ENCODE measurements around the gene TST.
A peak's percentile ranks its signal among the peaks of the same experiment; 100 is the strongest.

Gene TST

DNA sequence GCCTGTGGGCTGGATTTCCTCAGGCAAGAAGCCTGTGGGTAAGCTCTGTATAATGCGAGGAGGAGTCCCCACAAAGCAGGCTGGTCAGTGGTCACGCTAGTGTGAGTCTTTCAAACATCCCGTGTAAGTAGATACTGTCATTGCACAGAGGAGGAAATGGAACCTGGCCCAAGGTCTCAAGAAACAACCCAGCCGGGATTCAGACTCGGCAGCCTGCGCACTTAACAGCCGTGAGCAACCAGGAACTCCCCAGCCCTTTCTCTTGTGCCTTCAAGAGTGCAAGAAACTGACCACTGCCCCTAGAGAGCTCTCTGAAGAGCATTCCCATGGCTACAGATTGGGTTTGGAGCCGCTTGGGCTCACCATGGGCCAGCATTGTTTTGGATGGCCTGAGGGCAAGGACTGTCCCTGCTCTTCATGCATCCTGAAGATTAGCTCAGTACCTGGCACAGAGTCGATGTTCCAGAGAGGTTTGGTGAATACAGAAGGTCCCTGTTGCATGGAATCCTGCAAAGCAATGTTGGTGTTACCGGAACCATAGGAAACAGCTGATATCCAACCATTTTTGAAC, 6.3 kb upstream of the TST start:
- Histone ChIP-seq H2BK120ac (ENCODE audit: insufficient read depth, low read length, poor library complexity) (no peak overlapping the region), H3K27me3 (ENCODE audit: insufficient read depth, low read length) (no peaks in the 10 kb centered on the region), H2AK5ac (ENCODE audit: low read length) (no peak overlapping the region), H2BK12ac (ENCODE audit: low read length) (no peak overlapping the region), H2BK5ac (ENCODE audit: low read depth, low read length, poor library complexity) (no peak overlapping the region), H3K23ac (ENCODE audit: low read length) (no peak overlapping the region), H3K79me1 (ENCODE audit: low read length) (no peaks in the 10 kb centered on the region), H3K4ac (ENCODE audit: low read depth, low read length) (no peak overlapping the region), H3K4me2 (ENCODE audit: low read length) (no peak overlapping the region), H3K4me3 (ENCODE audit: low read depth, low read length) (no peak overlapping the region), H3K9me3 (ENCODE audit: insufficient read depth, low read depth, low read length) (no peaks in the 10 kb centered on the region), H3K36me3 (ENCODE audit: control insufficient read depth in 1 of 2, insufficient read depth in 2 of 2, low read length in 2 of 2) (peaks cover 25 to 48% of the 10 kb centered on the region in 2 experiments), H4K91ac (ENCODE audit: low read depth, low read length) (no peak overlapping the region), H3K18ac (ENCODE audit: low read length) (no peak overlapping the region), H3K9ac (ENCODE audit: low read length) (no peak overlapping the region), H3K14ac (ENCODE audit: low read length) (no peak overlapping the region), H4K8ac (ENCODE audit: low read depth, low read length) (no peak overlapping the region), H2AFZ (ENCODE audit: insufficient read depth, low read length, poor library complexity) (no peak overlapping the region), H4K12ac (ENCODE audit: low read depth, low read length) (no peak overlapping the region), H3K27ac (ENCODE audit: low read depth, low read length) (no peak overlapping the region), H3K4me1 (ENCODE audit: control insufficient read depth in 1 of 2, insufficient read depth in 2 of 2, low read length in 2 of 2) (peaks cover 0 to 5% of the 10 kb centered on the region in 2 experiments), H3K79me2 (ENCODE audit: control insufficient read depth, insufficient read depth, low read length, poor library complexity) (no peaks in the 10 kb centered on the region)
- peak; percentile 60 to 75 for DNase-seq
- WGBS (ENCODE audit: extremely low coverage, insufficient coverage, insufficient read length): no CpG with 5 or more reads among the region's 10 CpGs

DNA sequence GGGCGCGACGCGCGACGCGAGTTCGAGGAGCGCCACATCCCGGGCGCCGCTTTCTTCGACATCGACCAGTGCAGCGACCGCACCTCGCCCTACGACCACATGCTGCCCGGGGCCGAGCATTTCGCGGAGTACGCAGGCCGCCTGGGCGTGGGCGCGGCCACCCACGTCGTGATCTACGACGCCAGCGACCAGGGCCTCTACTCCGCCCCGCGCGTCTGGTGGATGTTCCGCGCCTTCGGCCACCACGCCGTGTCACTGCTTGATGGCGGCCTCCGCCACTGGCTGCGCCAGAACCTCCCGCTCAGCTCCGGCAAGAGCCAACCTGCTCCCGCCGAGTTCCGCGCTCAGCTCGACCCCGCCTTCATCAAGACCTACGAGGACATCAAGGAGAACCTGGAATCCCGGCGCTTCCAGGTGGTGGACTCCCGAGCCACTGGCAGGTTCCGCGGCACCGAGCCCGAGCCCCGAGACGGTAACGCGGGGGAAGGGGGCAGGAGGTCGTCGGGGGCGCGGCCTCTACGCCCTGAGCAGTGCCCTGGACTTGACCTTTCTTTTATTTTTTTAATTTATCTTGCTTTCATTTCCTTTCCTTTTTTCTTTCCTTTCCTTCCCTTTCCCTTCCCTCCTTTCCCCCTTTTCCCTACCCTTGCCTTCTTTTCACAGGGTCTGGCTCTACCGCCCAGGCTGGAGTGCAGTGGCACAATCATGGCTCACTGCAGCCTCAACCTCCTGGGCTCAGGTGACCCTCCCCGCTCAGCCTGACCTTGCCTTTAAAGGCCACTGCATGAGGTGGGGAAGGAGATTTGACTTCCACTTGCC, 5.3 kb upstream of the TST start:
- H2BK12ac ChIP-seq (ENCODE audit: low read length): no peak overlapping the region
- H3K4ac ChIP-seq (ENCODE audit: low read depth, low read length): no peak overlapping the region
- no peak overlapping the region for H4K8ac ChIP-seq (ENCODE audit: low read depth, low read length)
- H3K27me3 ChIP-seq (ENCODE audit: insufficient read depth, low read length): no peaks in the 10 kb centered on the region
- H3K14ac ChIP-seq (ENCODE audit: low read length): no peak overlapping the region
- H4K12ac ChIP-seq (ENCODE audit: low read depth, low read length): no peak overlapping the region
- H3K9me3 ChIP-seq (ENCODE audit: insufficient read depth, low read depth, low read length): no peaks in the 10 kb centered on the region
- DNase-seq: no peak
- no peak overlapping the region for H3K4me3 ChIP-seq (ENCODE audit: low read depth, low read length)
- no peak overlapping the region for H3K18ac ChIP-seq (ENCODE audit: low read length)
- peaks cover 2 to 8% of the 10 kb centered on the region in 2 experiments for H3K4me1 ChIP-seq (ENCODE audit: control insufficient read depth in 1 of 2, insufficient read depth in 2 of 2, low read length in 2 of 2)
- H3K23ac ChIP-seq (ENCODE audit: low read length): no peak overlapping the region
- peaks cover 4% of the 10 kb centered on the region for H3K79me2 ChIP-seq (ENCODE audit: control insufficient read depth, insufficient read depth, low read length, poor library complexity)
- H3K36me3 ChIP-seq (ENCODE audit: control insufficient read depth in 1 of 2, insufficient read depth in 2 of 2, low read length in 2 of 2): peaks cover 21 to 43% of the 10 kb centered on the region in 2 experiments
- no peak overlapping the region for H3K9ac ChIP-seq (ENCODE audit: low read length)
- no peak overlapping the region for H2BK120ac ChIP-seq (ENCODE audit: insufficient read depth, low read length, poor library complexity)
- no peak overlapping the region for H2BK5ac ChIP-seq (ENCODE audit: low read depth, low read length, poor library complexity)
- H4K91ac ChIP-seq (ENCODE audit: low read depth, low read length): no peak overlapping the region
- H3K79me1 ChIP-seq (ENCODE audit: low read length): peaks cover 3% of the 10 kb centered on the region
- H3K27ac ChIP-seq (ENCODE audit: low read depth, low read length): no peak overlapping the region
- H2AK5ac ChIP-seq (ENCODE audit: low read length): no peak overlapping the region
- H3K4me2 ChIP-seq (ENCODE audit: low read length): no peak overlapping the region
- no CpG with 5 or more reads among the region's 71 CpGs for WGBS (ENCODE audit: extremely low coverage, insufficient coverage, insufficient read length)
- H2AFZ ChIP-seq (ENCODE audit: insufficient read depth, low read length, poor library complexity): no peak overlapping the region

GRCh38 chr22:37023743-37024338, 4.6 kb upstream of the TST start:
- no peaks in the 10 kb centered on the region for H3K9me3 ChIP-seq (ENCODE audit: insufficient read depth, low read depth, low read length)
- no peak overlapping the region for H4K91ac ChIP-seq (ENCODE audit: low read depth, low read length)
- no peak overlapping the region for H2AFZ ChIP-seq (ENCODE audit: insufficient read depth, low read length, poor library complexity)
- peaks cover 7% of the 10 kb centered on the region for H3K79me2 ChIP-seq (ENCODE audit: control insufficient read depth, insufficient read depth, low read length, poor library complexity)
- no peak overlapping the region for H3K4me3 ChIP-seq (ENCODE audit: low read depth, low read length)
- H2BK5ac ChIP-seq (ENCODE audit: low read depth, low read length, poor library complexity): no peak overlapping the region
- peaks cover 15 to 37% of the 10 kb centered on the region in 2 experiments for H3K36me3 ChIP-seq (ENCODE audit: control insufficient read depth in 1 of 2, insufficient read depth in 2 of 2, low read length in 2 of 2)
- no peak overlapping the region for H3K23ac ChIP-seq (ENCODE audit: low read length)
- no peak overlapping the region for H3K14ac ChIP-seq (ENCODE audit: low read length)
- H3K27ac ChIP-seq (ENCODE audit: low read depth, low read length): no peak overlapping the region
- H3K79me1 ChIP-seq (ENCODE audit: low read length): peaks cover 6% of the 10 kb centered on the region
- H3K18ac ChIP-seq (ENCODE audit: low read length): no peak overlapping the region
- no peak overlapping the region for H2BK12ac ChIP-seq (ENCODE audit: low read length)
- H3K4ac ChIP-seq (ENCODE audit: low read depth, low read length): no peak overlapping the region
- H3K4me2 ChIP-seq (ENCODE audit: low read length): no peak overlapping the region
- H3K9ac ChIP-seq (ENCODE audit: low read length): no peak overlapping the region
- no peak overlapping the region for H4K8ac ChIP-seq (ENCODE audit: low read depth, low read length)
- no peak overlapping the region for H2BK120ac ChIP-seq (ENCODE audit: insufficient read depth, low read length, poor library complexity)
- DNase-seq: no peak
- peaks cover 2 to 8% of the 10 kb centered on the region in 2 experiments for H3K4me1 ChIP-seq (ENCODE audit: control insufficient read depth in 1 of 2, insufficient read depth in 2 of 2, low read length in 2 of 2)
- no peaks in the 10 kb centered on the region for H3K27me3 ChIP-seq (ENCODE audit: insufficient read depth, low read length)
- H4K12ac ChIP-seq (ENCODE audit: low read depth, low read length): no peak overlapping the region
- no CpG with 5 or more reads among the region's 34 CpGs for WGBS (ENCODE audit: extremely low coverage, insufficient coverage, insufficient read length)
- H2AK5ac ChIP-seq (ENCODE audit: low read length): no peak overlapping the region

DNA sequence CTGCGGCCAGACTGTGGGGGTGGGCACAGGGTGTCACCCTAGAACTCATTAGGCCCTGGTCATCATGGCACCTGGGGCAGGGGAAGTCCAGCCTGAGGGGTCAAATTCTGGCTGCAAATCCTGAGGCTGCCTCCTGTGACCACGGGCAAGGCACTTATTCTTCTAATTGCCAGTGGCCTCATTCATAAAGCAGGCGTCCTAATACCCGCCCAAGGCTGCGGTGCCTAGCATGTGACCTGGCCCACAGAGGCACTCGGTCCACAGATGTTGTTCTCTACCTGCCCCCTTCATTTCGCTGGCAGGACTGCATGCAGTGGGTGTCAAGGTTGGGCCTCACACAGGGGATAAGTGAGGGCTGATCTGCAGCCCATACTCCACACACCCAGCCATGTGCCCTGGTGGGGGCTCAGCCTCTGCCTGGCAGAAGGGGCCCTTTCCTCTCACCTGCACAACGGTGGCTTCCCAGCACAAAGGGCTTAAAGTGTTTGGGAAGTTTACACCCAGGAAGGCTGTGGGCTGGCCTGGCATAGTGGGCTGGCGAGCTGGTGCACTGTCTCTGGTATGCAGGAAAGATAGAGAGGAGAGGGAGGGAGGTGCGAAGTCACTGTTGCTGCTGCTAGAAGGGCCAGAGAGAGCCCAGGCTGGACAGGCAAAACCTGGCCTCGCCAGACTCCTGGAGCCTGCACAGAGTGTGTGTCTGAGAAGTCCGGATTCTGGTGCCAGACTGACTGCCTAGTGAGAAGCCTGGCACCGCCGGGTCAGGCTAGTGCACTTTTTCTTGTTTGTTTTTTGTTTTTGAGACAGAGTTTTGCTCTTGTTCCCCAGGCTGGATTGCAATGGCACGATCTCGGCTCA, 3.5 kb upstream of the TST start:
- H2AFZ ChIP-seq (ENCODE audit: insufficient read depth, low read length, poor library complexity): no peak overlapping the region
- no peaks in the 10 kb centered on the region for H3K27me3 ChIP-seq (ENCODE audit: insufficient read depth, low read length)
- H3K79me2 ChIP-seq (ENCODE audit: control insufficient read depth, insufficient read depth, low read length, poor library complexity): peaks cover 7% of the 10 kb centered on the region
- H2BK5ac ChIP-seq (ENCODE audit: low read depth, low read length, poor library complexity): no peak overlapping the region
- H2BK12ac ChIP-seq (ENCODE audit: low read length): no peak overlapping the region
- no peak overlapping the region for H3K27ac ChIP-seq (ENCODE audit: low read depth, low read length)
- DNase-seq: no peak
- no peak overlapping the region for H3K4ac ChIP-seq (ENCODE audit: low read depth, low read length)
- H3K4me1 ChIP-seq (ENCODE audit: control insufficient read depth in 1 of 2, insufficient read depth in 2 of 2, low read length in 2 of 2): peaks cover 10 to 15% of the 10 kb centered on the region in 2 experiments
- H2BK120ac ChIP-seq (ENCODE audit: insufficient read depth, low read length, poor library complexity): no peak overlapping the region
- no peak overlapping the region for H4K91ac ChIP-seq (ENCODE audit: low read depth, low read length)
- no peak overlapping the region for H3K9ac ChIP-seq (ENCODE audit: low read length)
- peak overlapping the region; percentile 4 for H3K18ac ChIP-seq (ENCODE audit: low read length)
- no peak overlapping the region for H4K12ac ChIP-seq (ENCODE audit: low read depth, low read length)
- H3K23ac ChIP-seq (ENCODE audit: low read length): no peak overlapping the region
- H3K4me3 ChIP-seq (ENCODE audit: low read depth, low read length): no peak overlapping the region
- WGBS (ENCODE audit: extremely low coverage, insufficient coverage, insufficient read length): no CpG with 5 or more reads among the region's 16 CpGs
- no peak overlapping the region for H2AK5ac ChIP-seq (ENCODE audit: low read length)
- no peak overlapping the region for H3K14ac ChIP-seq (ENCODE audit: low read length)
- H4K8ac ChIP-seq (ENCODE audit: low read depth, low read length): no peak overlapping the region
- no peaks in the 10 kb centered on the region for H3K9me3 ChIP-seq (ENCODE audit: insufficient read depth, low read depth, low read length)
- peaks cover 21 to 38% of the 10 kb centered on the region in 2 experiments for H3K36me3 ChIP-seq (ENCODE audit: control insufficient read depth in 1 of 2, insufficient read depth in 2 of 2, low read length in 2 of 2)
- H3K79me1 ChIP-seq (ENCODE audit: low read length): peaks cover 7% of the 10 kb centered on the region
- no peak overlapping the region for H3K4me2 ChIP-seq (ENCODE audit: low read length)

Measured in trophoblast cell (in vitro differentiated cells and primary cell).